Myocyte (in vitro differentiated cells): ENCODE results near the gene KRT34. TPM values are rescaled to one million over a fixed set of nuclear protein-coding genes. Genes with fewer than 3 reads are reported as not detected.

Source experiments
- DNase-seq: peaks from one replicate; pipeline ENCODE4 v3.0.0-alpha.2; 2012; ENCODE audit warnings: low read depth
- total RNA-seq: library from RNA; depleted of rRNA; stranded (reverse); fragments of >200 nt; gene quantifications from 2 replicates; pipeline ENCODE4 v1.2.3, GENCODE V29; 2014

KRT34 gene
- total RNA-seq, 1 donor from 2014 or later = 0.16 TPM

GRCh38 chr17:41333836-41334235 is 48.3 kb downstream of the KRT34 start:
- no peak for DNase-seq

- no peak for DNase-seq
These were observed 49.0 kb downstream of the KRT34 start for GRCh38 chr17:41333098-41333497.

GRCh38 chr17:41332239-41332638 is 49.9 kb downstream of the KRT34 start:
- DNase-seq = no peak

- no peak for DNase-seq
These were observed 50.5 kb downstream of the KRT34 start for GRCh38 chr17:41331606-41332005.

GRCh38 chr17:41329279-41329948 is 52.7 kb downstream of the KRT34 start:
- peak; percentile 64 for DNase-seq

- no peak for DNase-seq
These were observed 53.9 kb downstream of the KRT34 start for GRCh38 chr17:41328207-41328606.

Other genes starting within 250 kb of the KRT34 start
- not detected in 2 replicates for gene KRTAP4-6, start 241.8 kb downstream of the KRT34 start, total RNA-seq
- gene KRTAP4-5, start 232.5 kb downstream of the KRT34 start, total RNA-seq = not detected in 2 replicates
- not detected in 2 replicates for gene KRTAP4-4, start 221.6 kb downstream of the KRT34 start, total RNA-seq
- not detected in 2 replicates for gene KRTAP4-3, start 214.1 kb downstream of the KRT34 start, total RNA-seq
- gene KRTAP4-2, start 204.1 kb downstream of the KRT34 start, total RNA-seq = not detected in 2 replicates
- gene KRTAP4-1, start 197.4 kb downstream of the KRT34 start, total RNA-seq = not detected in 2 replicates
- gene KRTAP9-1, start 192.4 kb downstream of the KRT34 start, total RNA-seq = not detected in 2 replicates
- not detected in 2 replicates for gene KRTAP9-2, start 155.7 kb downstream of the KRT34 start, total RNA-seq
- not detected in 2 replicates for gene KRTAP9-3, start 149.9 kb downstream of the KRT34 start, total RNA-seq
- gene KRTAP9-8, start 144.3 kb downstream of the KRT34 start, total RNA-seq = not detected in 2 replicates
- not detected in 2 replicates for gene KRTAP9-4, start 132.6 kb downstream of the KRT34 start, total RNA-seq
- not detected in 2 replicates for gene KRTAP9-9, start 126.9 kb downstream of the KRT34 start, total RNA-seq
- not detected in 2 replicates for gene KRTAP9-6, start 116.9 kb downstream of the KRT34 start, total RNA-seq
- not detected in 2 replicates for gene KRTAP9-7, start 106.6 kb downstream of the KRT34 start, total RNA-seq
- not detected in 2 replicates for gene KRTAP29-1, start 79.5 kb downstream of the KRT34 start, total RNA-seq
- not detected in 2 replicates for gene KRTAP16-1, start 73.0 kb downstream of the KRT34 start, total RNA-seq
- not detected in 2 replicates for gene KRTAP17-1, start 66.6 kb downstream of the KRT34 start, total RNA-seq
- gene KRT33A, start 31.5 kb downstream of the KRT34 start, total RNA-seq = not detected in 2 replicates
- gene KRT33B, start 12.5 kb downstream of the KRT34 start, total RNA-seq = 0.08 TPM in 1 of 2 replicates, not detected in the other
- gene KRT31, start 15.3 kb upstream of the KRT34 start, total RNA-seq = 0.52 and 0.86 TPM in 2 replicates
- gene KRT37, start 42.3 kb upstream of the KRT34 start, total RNA-seq = not detected in 2 replicates
- not detected in 2 replicates for gene KRT38, start 58.7 kb upstream of the KRT34 start, total RNA-seq
- not detected in 2 replicates for gene KRT32, start 85.1 kb upstream of the KRT34 start, total RNA-seq
- gene KRT35, start 98.8 kb upstream of the KRT34 start, total RNA-seq = not detected in 2 replicates
- not detected in 2 replicates for gene KRT36, start 107.6 kb upstream of the KRT34 start, total RNA-seq
- not detected in 2 replicates for gene KRT13, start 123.3 kb upstream of the KRT34 start, total RNA-seq
- gene KRT15, start 136.6 kb upstream of the KRT34 start, total RNA-seq = not detected in 2 replicates
- not detected in 2 replicates for gene KRT19, start 146.0 kb upstream of the KRT34 start, total RNA-seq
- not detected in 2 replicates for gene KRT9, start 189.8 kb upstream of the KRT34 start, total RNA-seq
- not detected in 2 replicates for gene KRT14, start 204.6 kb upstream of the KRT34 start, total RNA-seq
- gene KRT16, start 230.5 kb upstream of the KRT34 start, total RNA-seq = not detected in 2 replicates
- 0.32 and 2.4 TPM in 2 replicates for gene KRT17, start 242.3 kb upstream of the KRT34 start, total RNA-seq